HG03066 (cell line): ENCODE data around the gene JPH3.

ENCODE experiments used
- ATAC-seq: cut with Tn5 transposase; IDR thresholded peaks from one replicate; pipeline ENCODE4 v1.9.1; 2021; ENCODE audit warnings: low read depth; ENCODE audit not compliant: unreplicated experiment

Gene JPH3

GRCh38 chr16:87729266-87729954 lies 127.1 kb downstream of the JPH3 start:
- ATAC-seq: no peak

- ATAC-seq: no peak
These were observed 129.3 kb downstream of the JPH3 start for GRCh38 chr16:87731607-87732006.

GRCh38 chr16:87733190-87733589 lies 130.9 kb downstream of the JPH3 start:
- no peak for ATAC-seq

GRCh38 chr16:87734644-87735043 lies 132.3 kb downstream of the JPH3 start:
- ATAC-seq: no peak

- no peak for ATAC-seq
These were observed 133.1 kb downstream of the JPH3 start for GRCh38 chr16:87735270-87736007.

- no peak for ATAC-seq
These were observed 133.7 kb downstream of the JPH3 start for GRCh38 chr16:87736008-87736382.

- ATAC-seq: no peak
These were observed 137.5 kb downstream of the JPH3 start for GRCh38 chr16:87739801-87740200.

- ATAC-seq: no peak
These were observed 138.1 kb downstream of the JPH3 start for GRCh38 chr16:87740441-87740840.

GRCh38 chr16:87740909-87741424 lies 138.7 kb downstream of the JPH3 start:
- no peak for ATAC-seq

GRCh38 chr16:87741700-87742415 lies 139.6 kb downstream of the JPH3 start:
- no peak for ATAC-seq

GRCh38 chr16:87742781-87743490 lies 140.6 kb downstream of the JPH3 start:
- no peak for ATAC-seq

- no peak for ATAC-seq
These were observed 142.6 kb downstream of the JPH3 start for GRCh38 chr16:87744750-87745514.

- no peak for ATAC-seq
These were observed 143.9 kb downstream of the JPH3 start for GRCh38 chr16:87746178-87746577.
